GM21390 (cell line): ENCODE measurements around the gene ANKRD60.

Source experiments
- ATAC-seq: cut with Tn5 transposase; IDR thresholded peaks from one replicate; pipeline ENCODE4 v1.9.1; 2021; ENCODE audit not compliant: unreplicated experiment

ANKRD60 gene

DNA sequence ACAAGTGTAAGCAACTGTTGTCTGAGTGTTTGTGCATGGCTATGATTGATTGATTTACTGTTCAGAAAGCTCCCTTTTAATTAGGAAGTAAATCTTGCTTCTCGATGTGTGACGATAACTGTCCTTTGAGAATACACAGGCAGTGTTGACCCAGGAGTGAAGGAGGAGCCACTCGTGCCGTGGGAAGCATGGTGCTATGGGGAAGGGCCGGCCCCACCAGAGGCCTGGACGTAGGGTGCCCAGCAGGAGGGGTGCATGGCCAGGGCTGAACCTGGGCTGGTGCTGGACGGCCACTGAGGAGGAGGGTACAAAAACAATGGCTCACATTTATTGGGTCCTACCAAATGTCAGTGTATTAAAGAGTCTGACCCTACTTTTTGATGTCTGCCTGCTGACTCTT, 60.7 kb downstream of the ANKRD60 start:
- no peak for ATAC-seq
